Activated naive CD4-positive, alpha-beta T cell treated with anti-CD3 and anti-CD28 coated beads for 36 hours (primary cell): Measurements from ENCODE around the gene BLZF1. TPM values are rescaled to one million over a fixed set of nuclear protein-coding genes. Genes with fewer than 3 reads are reported as not detected.
"Not testable (repeated sequence)": the region's sequence is repeated elsewhere in the genome, so short reads cannot be mapped to it uniquely, and the experiment has no call there.

Experiments used
- CTCF ChIA-PET: fragments of 350-600 bp; sonication (Branson Sonifier 250); formaldehyde crosslinking; loops from one replicate; lab custom pipeline; 2021; ENCODE audit warnings: antibody characterized with exemption; lab: Charles Lee
- DNase-seq: peaks from one replicate; pipeline ENCODE4 v3.0.0-alpha.2; 2020
- H3K27ac Mint-ChIP-seq: one replicate; pipeline ENCODE4 v1.8.0; 2021; ENCODE audit warnings: mild to moderate bottlenecking, mixed read lengths
- H3K27me3 Mint-ChIP-seq: one replicate; pipeline ENCODE4 v1.8.0; 2021; ENCODE audit warnings: low read depth, mixed read lengths
- H3K36me3 Mint-ChIP-seq: one replicate; pipeline ENCODE4 v1.8.0; 2021; ENCODE audit warnings: low read depth, mixed read lengths
- H3K4me1 Mint-ChIP-seq: one replicate; pipeline ENCODE4 v1.8.0; 2021; ENCODE audit warnings: low read depth, mixed read lengths
- H3K4me3 Mint-ChIP-seq: one replicate; pipeline ENCODE4 v1.8.0; 2021; ENCODE audit warnings: mild to moderate bottlenecking, moderate library complexity, mixed read lengths
- H3K9me3 Mint-ChIP-seq: one replicate; pipeline ENCODE4 v1.8.0; 2021; ENCODE audit warnings: mixed read lengths
- intact Hi-C: fragments of 100-400 bp; cut with micrococcal nuclease; formaldehyde crosslinking; loops from one replicate; pipeline ENCODE4 v1.15.1; 2023
- total RNA-seq, 2 experiments: library from RNA; stranded (reverse); gene quantifications; one replicate each; pipeline ENCODE4 v1.2.3, GENCODE V29; 2021

BLZF1 gene
- total RNA-seq, 2 experiments from 2014 or later: 5.6 to 6.0 TPM

DNA sequence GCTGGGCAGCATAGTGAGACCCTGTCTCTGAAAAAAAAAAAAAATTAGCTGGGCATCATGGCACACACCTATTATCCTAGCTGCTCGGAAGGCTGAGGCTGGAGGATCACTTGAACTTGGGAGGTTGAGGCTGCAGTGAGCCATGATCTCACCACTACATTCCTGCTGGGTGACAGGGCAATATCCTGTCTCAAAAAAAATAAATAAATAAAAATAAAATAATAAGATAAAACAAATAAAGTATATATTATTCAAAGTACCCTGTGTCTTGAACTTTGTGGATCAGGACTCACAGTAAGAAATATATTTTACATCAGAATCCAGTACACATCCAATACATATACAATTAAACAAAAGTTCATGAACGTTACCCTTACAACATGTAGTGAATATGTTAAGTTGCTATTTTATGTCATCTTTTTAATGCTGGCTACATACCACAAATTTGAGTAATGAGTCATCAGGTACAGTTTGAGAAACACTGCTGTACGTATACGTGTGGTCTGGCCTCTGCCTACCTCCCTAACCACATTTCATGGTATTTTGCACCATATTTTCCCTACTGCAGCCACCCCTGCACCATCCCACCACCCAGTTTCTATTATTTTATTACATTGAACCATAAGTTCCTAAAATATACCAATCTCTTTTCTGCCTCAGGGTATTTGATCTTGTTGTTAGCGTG lies 4.8 kb upstream of the BLZF1 start:
- intact Hi-C loops: no loop called here
- H3K27ac Mint-ChIP-seq: peak overlapping the region; percentile 33
- no peaks in the 10 kb centered on the region for H3K9me3 Mint-ChIP-seq
- peaks cover 32% of the 10 kb centered on the region for H3K4me1 Mint-ChIP-seq
- no peak overlapping the region for H3K4me3 Mint-ChIP-seq
- CTCF ChIA-PET: interaction anchor here (1.0 to 1.4 kb wide), 2 partner anchors 8 to 229 kb away, joined by 3 to 4 read pairs; no protein-coding TSS in a partner anchor
- no peaks in the 10 kb centered on the region for H3K36me3 Mint-ChIP-seq
- no peaks in the 10 kb centered on the region for H3K27me3 Mint-ChIP-seq
- DNase-seq: peak; percentile 42

DNA sequence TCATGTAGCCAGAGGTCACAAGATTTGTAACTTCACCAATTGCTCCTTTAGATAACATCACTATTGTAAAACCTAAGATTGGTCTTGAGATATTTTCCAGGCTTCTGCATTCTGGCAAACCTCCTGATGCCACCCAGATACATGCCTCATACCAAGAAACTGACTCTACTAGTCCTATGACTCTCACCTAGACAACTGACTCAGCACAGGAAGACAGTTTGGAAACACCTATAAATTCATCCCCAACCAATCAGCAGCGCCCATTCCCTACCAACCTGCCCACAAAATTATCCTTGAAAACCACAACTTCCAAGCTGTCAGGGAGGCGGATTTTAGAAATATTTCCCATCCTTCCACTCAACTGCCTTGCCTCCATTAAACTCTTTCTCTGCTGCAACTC lies 3.0 kb upstream of the BLZF1 start:
- CTCF ChIA-PET: no interaction called here
- no peaks in the 10 kb centered on the region for H3K36me3 Mint-ChIP-seq
- peaks cover 34% of the 10 kb centered on the region for H3K4me1 Mint-ChIP-seq
- H3K27me3 Mint-ChIP-seq: no peaks in the 10 kb centered on the region
- intact Hi-C loops: loop anchor here (5.0 kb wide), 5 partner anchors 318 to 1167 kb away; partner anchors contain the start of gene GORAB
- peak; percentile 13 for DNase-seq
- no peak overlapping the region for H3K27ac Mint-ChIP-seq
- no peak overlapping the region for H3K4me3 Mint-ChIP-seq
- H3K9me3 Mint-ChIP-seq: no peaks in the 10 kb centered on the region

DNA sequence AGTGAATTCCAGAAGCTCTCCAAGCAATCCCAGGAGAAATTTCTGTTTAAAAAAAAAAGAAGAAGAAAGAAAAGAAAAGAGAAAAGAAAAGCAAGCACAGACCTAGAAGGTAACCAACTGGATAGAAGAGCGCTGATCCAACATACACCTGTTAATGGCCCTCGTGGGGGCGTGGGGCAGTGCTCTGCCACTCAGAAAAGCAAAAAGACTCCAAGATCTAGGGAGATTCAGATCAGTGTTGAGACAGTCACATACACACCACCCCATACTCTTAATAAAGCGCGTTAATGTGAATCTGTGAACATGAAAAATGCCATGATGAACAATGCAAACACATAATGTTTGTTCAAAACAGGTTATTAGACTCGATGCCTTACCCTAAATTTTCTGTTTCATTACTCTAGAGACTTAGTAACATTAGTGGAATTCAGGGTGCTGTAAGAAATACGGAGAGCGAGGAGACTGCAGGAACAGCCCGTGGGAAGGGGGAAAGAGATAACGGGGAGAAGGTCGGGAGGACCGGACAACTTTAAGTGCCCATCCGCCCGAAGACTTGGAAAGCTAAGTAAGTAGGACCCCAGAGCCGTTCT lies 804 bp upstream of the BLZF1 start:
- intact Hi-C loops: loop anchor here (1.0 to 5.0 kb wide), 14 partner anchors 40 to 1432 kb away; partner anchors contain the start of genes ATP1B1, GORAB and SELL
- no peaks in the 10 kb centered on the region for H3K27me3 Mint-ChIP-seq
- no peak for DNase-seq
- no peak overlapping the region for H3K4me3 Mint-ChIP-seq
- CTCF ChIA-PET: interaction anchor here (0.9 to 1.2 kb wide), 2 partner anchors 525 to 1025 kb away, joined by 3 read pairs; no protein-coding TSS in a partner anchor
- peaks cover 35% of the 10 kb centered on the region for H3K4me1 Mint-ChIP-seq
- H3K27ac Mint-ChIP-seq: no peak overlapping the region
- H3K9me3 Mint-ChIP-seq: no peaks in the 10 kb centered on the region
- H3K36me3 Mint-ChIP-seq: no peaks in the 10 kb centered on the region

DNA sequence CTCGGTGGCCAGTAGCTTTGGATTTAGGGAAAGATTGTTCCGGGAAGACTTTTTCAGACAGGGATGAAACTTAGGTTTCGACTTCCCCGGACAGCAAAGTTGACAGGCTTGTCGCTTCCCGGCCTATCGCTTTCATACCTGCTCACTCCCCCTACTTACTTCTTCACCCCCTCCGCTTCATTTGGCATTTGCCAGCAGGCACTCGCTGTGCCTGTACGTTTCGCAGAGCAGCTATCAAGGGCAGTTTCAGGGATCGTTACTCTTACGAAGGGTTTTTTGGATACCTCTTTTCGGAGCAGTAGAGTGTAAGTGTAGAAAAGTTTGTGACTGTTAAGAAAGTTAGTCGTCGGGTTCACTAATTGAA lies 393 bp downstream of the BLZF1 start:
- CTCF ChIA-PET: interaction anchor here (0.8 to 1.2 kb wide), 4 partner anchors 16 to 524 kb away, joined by 3 read pairs; no protein-coding TSS in a partner anchor
- Mint-ChIP-seq H3K27me3 (no peaks in the 10 kb centered on the region), H3K36me3 (no peaks in the 10 kb centered on the region), H3K4me1 (peaks cover 25% of the 10 kb centered on the region), H3K9me3 (no peaks in the 10 kb centered on the region), H3K4me3 (no peak overlapping the region), H3K27ac (no peak overlapping the region)
- intact Hi-C loops: loop anchor here (1.0 to 5.0 kb wide), 12 partner anchors 22 to 1189 kb away; partner anchors contain the start of genes GORAB, KIFAP3 and METTL18
- DNase-seq: peak; percentile 42

DNA sequence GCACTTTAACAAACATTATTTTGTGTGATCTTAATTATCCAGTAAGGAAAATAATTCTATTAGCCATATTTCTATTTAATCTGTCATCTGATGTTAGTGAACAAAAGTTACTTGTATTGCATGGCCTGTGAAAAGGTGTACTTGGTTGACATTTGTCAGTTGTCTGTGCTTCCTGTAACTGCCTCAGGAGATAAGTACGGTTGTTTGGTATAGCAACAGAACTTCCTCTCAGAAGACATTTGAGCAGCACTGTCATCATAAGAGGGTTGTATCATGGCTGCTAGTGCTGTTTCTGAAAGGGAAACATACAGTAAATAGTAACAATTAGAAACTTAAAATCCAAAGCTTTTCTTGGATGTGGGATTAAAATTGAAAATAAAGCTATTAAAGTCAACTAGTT lies 3.4 kb downstream of the BLZF1 start:
- CTCF ChIA-PET: interaction anchor here (1.4 kb wide), 1 partner anchor 9 kb away, joined by 4 read pairs; no protein-coding TSS in a partner anchor
- intact Hi-C loops: no loop called here
- DNase-seq: no peak

DNA sequence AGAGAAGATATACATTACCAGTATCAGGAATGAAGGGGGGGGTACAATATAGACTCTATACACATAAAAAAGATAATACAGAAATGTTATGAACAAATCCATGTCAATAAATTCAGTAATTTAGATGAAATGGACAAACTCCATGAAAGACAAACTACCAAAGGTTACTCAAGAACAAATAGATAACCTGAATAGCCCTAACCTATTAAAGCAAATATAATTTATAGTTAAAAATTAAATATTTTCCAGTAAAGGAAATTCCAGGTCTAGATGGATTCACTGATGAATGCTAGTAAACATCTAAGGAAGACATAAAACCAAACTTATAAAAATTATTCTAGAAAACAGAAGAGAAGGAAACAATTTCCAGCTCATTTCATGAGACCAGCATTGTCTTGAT lies 13.2 kb downstream of the BLZF1 start:
- no peaks in the 10 kb centered on the region for H3K27me3 Mint-ChIP-seq
- no peak overlapping the region for H3K27ac Mint-ChIP-seq
- H3K36me3 Mint-ChIP-seq: peaks cover 24% of the 10 kb centered on the region
- no peak for DNase-seq
- CTCF ChIA-PET: no interaction called here
- H3K4me3 Mint-ChIP-seq: no peak overlapping the region
- H3K9me3 Mint-ChIP-seq: no peaks in the 10 kb centered on the region
- no peaks in the 10 kb centered on the region for H3K4me1 Mint-ChIP-seq
- intact Hi-C loops: no loop called here

More for the DNA sequence above, 3.4 kb downstream of the BLZF1 start:
- peaks cover 15% of the 10 kb centered on the region for H3K4me1 Mint-ChIP-seq
- H3K4me3 Mint-ChIP-seq: no peak overlapping the region
- H3K27me3 Mint-ChIP-seq: no peaks in the 10 kb centered on the region
- H3K27ac Mint-ChIP-seq: no peak overlapping the region
- H3K36me3 Mint-ChIP-seq: peaks cover 2% of the 10 kb centered on the region
- H3K9me3 Mint-ChIP-seq: no peaks in the 10 kb centered on the region

DNA sequence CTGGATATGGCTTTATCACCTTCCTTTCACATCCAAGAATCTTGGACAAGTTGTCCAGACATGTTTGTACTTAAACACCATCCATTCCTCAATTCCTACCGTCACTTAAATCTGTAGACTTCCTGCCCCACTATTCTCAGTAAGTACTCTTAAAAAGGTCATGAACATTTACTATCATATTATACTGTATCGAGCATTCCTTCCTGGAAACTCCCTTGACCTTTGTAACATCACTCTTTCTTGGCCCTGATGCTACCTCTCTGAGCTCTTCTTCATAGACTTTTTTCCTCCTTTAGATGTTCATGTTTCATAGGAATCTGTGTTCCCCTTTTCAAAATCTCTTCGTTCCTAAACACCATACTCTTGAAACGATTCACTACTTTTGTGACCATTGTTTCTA lies 15.5 kb downstream of the BLZF1 start:
- no peaks in the 10 kb centered on the region for H3K9me3 Mint-ChIP-seq
- no peak overlapping the region for H3K4me3 Mint-ChIP-seq
- no peak overlapping the region for H3K27ac Mint-ChIP-seq
- intact Hi-C loops: no loop called here
- H3K27me3 Mint-ChIP-seq: no peaks in the 10 kb centered on the region
- H3K36me3 Mint-ChIP-seq: peaks cover 28% of the 10 kb centered on the region
- DNase-seq: no peak
- CTCF ChIA-PET: no interaction called here
- H3K4me1 Mint-ChIP-seq: no peaks in the 10 kb centered on the region

DNA sequence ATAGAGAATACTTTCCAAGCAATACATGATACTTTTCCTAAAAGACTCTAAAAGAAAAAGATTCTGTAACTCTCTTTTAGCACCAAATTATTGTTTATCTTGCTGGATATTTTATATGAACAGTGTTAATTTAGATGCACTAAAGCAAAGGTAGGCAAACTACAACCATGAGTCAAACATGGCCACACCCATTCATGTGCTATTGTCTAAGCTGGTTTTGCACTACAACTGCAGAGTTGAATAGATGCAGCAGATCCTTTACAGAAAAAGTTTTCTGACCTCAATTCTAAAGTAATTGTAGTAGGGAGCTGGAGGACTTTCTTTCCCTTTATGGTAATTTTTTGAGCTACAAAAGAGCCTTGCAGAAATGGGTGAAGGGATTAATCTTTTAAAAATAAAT lies 19.4 kb downstream of the BLZF1 start:
- CTCF ChIA-PET: no interaction called here
- no peak overlapping the region for H3K27ac Mint-ChIP-seq
- H3K9me3 Mint-ChIP-seq: no peaks in the 10 kb centered on the region
- peaks cover 4% of the 10 kb centered on the region for H3K4me1 Mint-ChIP-seq
- no peak overlapping the region for H3K4me3 Mint-ChIP-seq
- no peaks in the 10 kb centered on the region for H3K27me3 Mint-ChIP-seq
- no peak for DNase-seq
- peaks cover 38% of the 10 kb centered on the region for H3K36me3 Mint-ChIP-seq
- intact Hi-C loops: no loop called here

DNA sequence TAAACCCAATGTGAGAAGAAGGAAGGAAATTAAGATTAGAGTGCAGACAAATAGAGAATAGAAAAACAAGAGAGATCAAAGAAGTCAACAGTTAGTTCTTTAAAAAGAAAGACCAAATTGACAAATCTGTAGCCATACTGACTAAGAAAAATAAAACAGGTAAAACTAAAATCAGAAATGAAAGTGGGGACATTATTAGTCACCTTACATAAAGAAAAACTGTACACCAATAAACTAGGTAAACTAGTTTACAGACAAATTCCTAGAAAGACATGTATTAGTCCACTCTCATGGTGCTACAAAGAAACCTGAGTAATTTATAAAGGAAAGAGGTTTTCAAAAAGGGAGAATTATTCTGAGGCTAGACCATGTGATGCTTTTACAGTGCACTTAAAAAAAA lies 22.3 kb downstream of the BLZF1 start:
- no peak for DNase-seq
- intact Hi-C loops: loop anchor here (1.0 kb wide), 1 partner anchor 22 kb away; the partner anchor contains the start of gene BLZF1
- no peak overlapping the region for H3K27ac Mint-ChIP-seq
- H3K36me3 Mint-ChIP-seq: peaks cover 45% of the 10 kb centered on the region
- no peak overlapping the region for H3K4me3 Mint-ChIP-seq
- no peaks in the 10 kb centered on the region for H3K27me3 Mint-ChIP-seq
- peaks cover 4% of the 10 kb centered on the region for H3K4me1 Mint-ChIP-seq
- no peaks in the 10 kb centered on the region for H3K9me3 Mint-ChIP-seq
- CTCF ChIA-PET: no interaction called here

DNA sequence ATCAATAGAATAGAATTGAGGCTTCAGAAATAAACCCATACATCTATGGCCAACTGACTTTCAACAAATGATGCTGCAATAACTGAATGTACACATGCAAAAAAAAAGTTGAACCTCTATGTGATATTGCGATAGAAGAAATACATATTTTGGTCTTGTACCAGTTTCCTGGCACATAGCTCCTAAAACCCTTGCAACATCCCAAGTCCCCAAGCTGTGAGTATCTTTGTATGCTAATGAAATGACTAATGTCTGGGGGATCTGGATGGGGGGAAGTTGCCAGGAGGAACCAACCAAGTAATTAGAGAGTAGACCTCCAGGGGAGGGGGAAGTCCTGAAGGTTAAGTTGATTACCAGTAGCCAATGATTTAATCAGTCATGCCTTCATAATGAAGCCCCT lies 24.4 kb downstream of the BLZF1 start:
- no peaks in the 10 kb centered on the region for H3K9me3 Mint-ChIP-seq
- H3K4me3 Mint-ChIP-seq: no peak overlapping the region
- CTCF ChIA-PET: interaction anchor here (1.0 kb wide), 1 partner anchor 44 kb away, joined by 5 read pairs; no protein-coding TSS in a partner anchor

DNA sequence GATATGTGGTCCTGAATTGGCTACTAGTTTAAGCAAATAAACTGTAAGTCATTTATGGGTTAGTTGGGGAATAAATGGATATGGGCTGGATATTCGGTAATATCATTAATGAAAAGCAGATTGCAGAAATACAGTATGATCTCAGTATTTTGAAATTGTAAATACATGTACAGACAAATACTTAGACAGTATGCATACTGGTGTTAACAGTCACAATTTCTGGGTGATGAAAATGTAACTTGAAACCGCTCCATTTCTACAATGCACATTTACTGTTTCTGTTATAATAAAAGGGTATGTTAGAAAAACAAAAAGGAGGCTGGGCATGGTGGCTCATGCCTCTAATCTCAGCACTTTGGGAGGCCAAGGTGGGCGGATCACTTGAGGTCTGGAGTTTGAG lies 28.0 kb downstream of the BLZF1 start:
- CTCF ChIA-PET: no interaction called here
- no peaks in the 10 kb centered on the region for H3K27me3 Mint-ChIP-seq
- H3K4me1 Mint-ChIP-seq: no peaks in the 10 kb centered on the region
- H3K27ac Mint-ChIP-seq: no peak overlapping the region
- peaks cover 2% of the 10 kb centered on the region for H3K9me3 Mint-ChIP-seq
- peaks cover 25% of the 10 kb centered on the region for H3K36me3 Mint-ChIP-seq
- DNase-seq: no peak
- intact Hi-C loops: no loop called here
- no peak overlapping the region for H3K4me3 Mint-ChIP-seq

More for the DNA sequence above, 24.4 kb downstream of the BLZF1 start:
- Mint-ChIP-seq H3K36me3 (peaks cover 46% of the 10 kb centered on the region), H3K27ac (no peak overlapping the region), H3K27me3 (no peaks in the 10 kb centered on the region), H3K4me1 (peaks cover 4% of the 10 kb centered on the region)
- DNase-seq: no peak
- intact Hi-C loops: no loop called here

DNA sequence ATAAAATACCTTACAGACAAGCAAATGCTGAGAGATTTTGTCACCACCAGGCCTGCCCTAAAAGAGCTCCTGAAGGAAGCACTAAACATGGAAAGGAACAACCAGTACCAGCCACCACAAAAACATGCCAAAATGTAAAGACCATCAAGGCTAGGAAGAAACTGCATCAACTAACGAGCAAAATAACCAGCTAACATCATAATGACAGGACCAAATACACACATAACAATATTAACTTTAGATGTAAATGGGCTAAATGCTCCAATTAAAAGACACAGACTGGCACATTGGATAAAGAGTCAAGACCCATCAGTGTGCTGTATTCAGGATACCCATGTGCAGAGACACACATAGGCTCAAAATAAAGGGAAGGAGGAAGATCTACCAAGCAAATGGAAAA lies 34.6 kb downstream of the BLZF1 start:
- H3K9me3 Mint-ChIP-seq: peaks cover 40% of the 10 kb centered on the region
- H3K4me3 Mint-ChIP-seq, CTCF ChIA-PET, H3K27ac Mint-ChIP-seq, DNase-seq, H3K27me3 Mint-ChIP-seq, H3K36me3 Mint-ChIP-seq, intact Hi-C loops, H3K4me1 Mint-ChIP-seq: not testable (repeated sequence)
